Left lung (tissue), 10 donors: ENCODE data around the gene SLCO3A1. TPM values are rescaled to one million over a fixed set of nuclear protein-coding genes. Genes with fewer than 3 reads are reported as not detected.
A peak's percentile ranks its signal among the peaks of the same experiment; 100 is the strongest.

Experiments
- ATAC-seq: fragments of 200-7000 bp; cut with Tn5 transposase; one replicate; pipeline ENCODE4 v1.9.1; 2020; ENCODE audit warnings: moderate library complexity
- DNase-seq, 4 donors: peaks; one replicate each; pipeline ENCODE4 v3.0.0-alpha.2; 2013 to 2020
- H3K27ac ChIP-seq, 2 donors: fragments of 200-600 bp; sonication (generic) in 1 of 2; one replicate each; pipeline versions ENCODE4 v1.5.0 to v1.8.0; 2020 to 2021
- H3K27me3 ChIP-seq, 2 donors: fragments of 200-600 bp; sonication (generic) in 1 of 2; one replicate each; pipeline versions ENCODE4 v1.5.0 to v1.8.0; 2020 to 2021
- H3K36me3 ChIP-seq, 2 donors: fragments of 200-600 bp; sonication (generic) in 1 of 2; one replicate each; pipeline versions ENCODE4 v1.5.0 to v1.8.0; 2020 to 2021
- H3K4me1 ChIP-seq, 2 donors: fragments of 200-600 bp; one replicate each; pipeline ENCODE4 v1.8.0; 2021
- H3K4me3 ChIP-seq, 2 donors: fragments of 200-600 bp; sonication (generic) in 1 of 2; one replicate each; pipeline versions ENCODE4 v1.5.0 to v1.8.0; 2020 to 2021; ENCODE audit warnings: mild to moderate bottlenecking in 1 of 2
- H3K9me3 ChIP-seq, 2 donors: fragments of 200-600 bp; sonication (generic) in 1 of 2; one replicate each; pipeline versions ENCODE4 v1.5.0 to v1.8.0; 2020 to 2021
- CTCF ChIP-seq, 2 donors: fragments of 200-600 bp; sonication (generic) in 1 of 2; IDR thresholded peaks; one replicate each; pipeline versions ENCODE4 v1.5.0 to v1.8.0; 2021; ENCODE audit warnings: antibody characterized with exemption in 2 of 2
- intact Hi-C, 2 donors: fragments of 100-400 bp; cut with DNase I; formaldehyde crosslinking; loops; one replicate each; pipeline versions ENCODE4 v1.11.2 to v1.14.2; 2022
- polyA plus RNA-seq, 6 donors: library from polyadenylated mRNA; unstranded; fragments of 120-200 nt; gene quantifications; one replicate each; pipeline ENCODE4 v1.2.1, GENCODE V29; 2013; ENCODE audit not compliant: insufficient read length in 6 of 6
- total RNA-seq, 2 donors: library from RNA; stranded (reverse); fragmentation: NEBNext Ultra II Directional; extraction: Animal tissue kit (Norgen Biotek cat#: 25700); gene quantifications; one replicate each; pipeline ENCODE4 v1.2.1, GENCODE V29; 2021
- donor health status: DM: no; HTN: yes; CAD: no.
- donor health status: DM: no; HTN: no; CAD: no.

The SLCO3A1 gene
- total and polyA plus RNA-seq, 8 donors: 7.7 to 49.0 (median 11.9) TPM

GRCh38 chr15:92092289-92093105 is 239.0 kb downstream of the SLCO3A1 start:
- Histone ChIP-seq H3K4me3 (no peak overlapping the region), H3K4me1 (peaks cover 0 to 40% of the 10 kb centered on the region in 2 donors), H3K36me3 (peaks cover 0 to 16% of the 10 kb centered on the region in 2 donors), H3K27ac (no peak overlapping the region), H3K27me3 (no peaks in the 10 kb centered on the region), H3K9me3 (no peaks in the 10 kb centered on the region)
- ATAC-seq: no peak
- TF ChIP-seq CTCF (IDR thresholded peaks at IDR 0.05): no peak
- DNase-seq: no peak
- intact Hi-C loops: no loop called here

DNA sequence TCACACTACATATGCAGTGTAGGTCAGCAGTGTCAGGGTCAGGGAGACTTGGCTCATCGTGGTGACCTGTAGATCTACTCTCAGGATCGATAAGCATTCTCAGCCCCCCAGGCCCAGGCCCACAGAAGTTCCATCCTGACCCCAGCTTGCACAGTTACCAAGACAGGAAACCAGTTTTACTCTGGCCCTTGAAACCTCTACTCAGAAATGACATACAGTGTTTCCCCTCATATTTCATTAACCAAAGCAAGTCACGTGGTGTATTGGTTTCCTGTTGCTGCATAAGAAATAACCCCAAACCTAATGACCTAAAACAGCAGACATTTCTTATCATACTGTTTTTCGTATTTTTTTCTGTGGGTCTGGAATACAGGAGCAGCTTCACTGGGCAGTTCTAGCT is 242.2 kb downstream of the SLCO3A1 start:
- DNase-seq (no peak), ATAC-seq (no peak)
- Histone ChIP-seq H3K27ac (peak overlapping the region in 1 of 2 donors; percentile 75), H3K9me3 (no peaks in the 10 kb centered on the region), H3K36me3 (peaks cover 0 to 16% of the 10 kb centered on the region in 2 donors), H3K4me1 (peaks cover 3 to 40% of the 10 kb centered on the region in 2 donors), H3K27me3 (no peaks in the 10 kb centered on the region), H3K4me3 (no peak overlapping the region)
- intact Hi-C loops: no loop called here
- TF ChIP-seq CTCF (IDR thresholded peaks at IDR 0.05): no peak

DNA sequence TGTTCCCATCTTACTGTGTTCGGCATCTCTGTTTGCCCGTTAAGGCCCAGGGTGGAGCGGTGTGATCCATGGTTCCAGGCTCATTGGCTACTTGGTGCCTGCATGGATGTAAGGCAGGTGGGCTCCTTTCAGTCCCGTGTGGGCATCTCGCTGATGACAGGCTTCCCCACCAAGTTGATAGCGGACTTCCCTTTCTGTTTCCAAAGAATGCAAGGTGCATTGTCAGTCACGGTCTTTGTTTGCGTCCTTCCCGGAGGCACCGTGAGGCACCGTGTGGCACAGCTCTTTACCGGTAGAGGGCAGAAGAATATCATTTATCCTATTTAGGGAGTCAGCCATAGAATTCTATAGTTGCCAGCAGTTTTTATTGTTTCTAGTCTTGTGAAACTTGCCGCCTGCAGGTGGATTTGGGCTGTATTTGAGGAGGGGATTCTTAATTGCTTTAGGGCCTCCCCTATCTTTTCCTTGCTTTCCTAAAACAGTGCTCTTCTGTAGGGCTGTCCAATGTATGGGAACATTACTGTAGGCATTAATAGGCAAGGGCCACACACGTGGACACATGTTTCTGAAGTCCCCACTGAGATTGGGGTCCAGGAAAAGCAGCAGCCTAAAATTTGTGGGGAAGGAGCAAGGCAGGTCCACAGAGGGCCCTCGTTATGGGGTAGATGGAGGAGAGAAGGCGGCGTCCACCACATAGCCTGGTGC is 244.1 kb downstream of the SLCO3A1 start:
- intact Hi-C loops: no loop called here
- peak; percentile 88 for ATAC-seq
- DNase-seq: peak in 1 of 4 donors; percentile 70

GRCh38 chr15:92098869-92099268 is 245.4 kb downstream of the SLCO3A1 start:
- Histone ChIP-seq H3K4me3 (no peak overlapping the region), H3K27ac (no peak overlapping the region), H3K4me1 (peaks cover 3 to 25% of the 10 kb centered on the region in 2 donors), H3K36me3 (peaks cover 0 to 16% of the 10 kb centered on the region in 2 donors), H3K9me3 (no peaks in the 10 kb centered on the region), H3K27me3 (no peaks in the 10 kb centered on the region)
- peak in 1 of 4 donors; percentile 76 for DNase-seq
- no peak for TF ChIP-seq CTCF (IDR thresholded peaks at IDR 0.05)
- intact Hi-C loops: no loop called here
- peak; percentile 29 for ATAC-seq

More for the DNA sequence above, 244.1 kb downstream of the SLCO3A1 start:
- TF ChIP-seq CTCF (IDR thresholded peaks at IDR 0.05): peak; percentile 72 to 78
- peaks cover 3 to 25% of the 10 kb centered on the region in 2 donors for H3K4me1 ChIP-seq
- H3K9me3 ChIP-seq: no peaks in the 10 kb centered on the region
- peaks cover 0 to 16% of the 10 kb centered on the region in 2 donors for H3K36me3 ChIP-seq
- no peaks in the 10 kb centered on the region for H3K27me3 ChIP-seq
- no peak overlapping the region for H3K27ac ChIP-seq
- H3K4me3 ChIP-seq: no peak overlapping the region

DNA sequence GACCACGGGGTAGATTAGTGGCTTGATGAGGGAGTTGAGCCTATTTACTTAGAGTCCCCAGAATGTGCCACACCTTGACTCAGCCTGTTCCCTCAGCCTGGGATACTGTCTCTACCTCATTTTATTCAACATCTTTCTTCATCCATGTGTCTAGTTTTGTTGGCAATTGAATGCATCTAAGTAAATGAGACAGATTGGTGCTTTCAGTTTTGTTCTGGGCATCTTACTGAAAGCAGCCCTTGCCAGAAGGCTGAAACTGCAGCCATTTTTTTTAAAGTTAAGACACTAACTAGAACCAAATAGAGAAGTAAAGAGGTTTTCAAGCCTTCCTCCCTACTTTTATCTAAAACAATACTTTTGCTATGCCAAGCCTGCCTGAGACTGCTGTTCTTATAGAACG is 246.8 kb downstream of the SLCO3A1 start:
- no peak overlapping the region for H3K27ac ChIP-seq
- DNase-seq: no peak
- peaks cover 0 to 11% of the 10 kb centered on the region in 2 donors for H3K36me3 ChIP-seq
- no peak for TF ChIP-seq CTCF (IDR thresholded peaks at IDR 0.05)
- no peaks in the 10 kb centered on the region for H3K27me3 ChIP-seq
- intact Hi-C loops: loop anchor here in 1 of 2 donors (10.0 kb wide), 1 partner anchor 124 kb away; no protein-coding TSS in a partner anchor
- H3K9me3 ChIP-seq: no peaks in the 10 kb centered on the region
- H3K4me3 ChIP-seq: no peak overlapping the region
- ATAC-seq: no peak
- H3K4me1 ChIP-seq: peaks cover 3 to 15% of the 10 kb centered on the region in 2 donors
